Neural cell (in vitro differentiated cells): ENCODE results near the gene ANKS1A. TPM values are rescaled to one million over a fixed set of nuclear protein-coding genes. Genes with fewer than 3 reads are reported as not detected.

Experiments used
- H2AFZ ChIP-seq: fragments of 200-600, 300-800 bp; sonication (generic), shearing (Covaris generic); 2 replicates; pipeline ENCODE4 v1.6.0; 2014; ENCODE audit warnings: low read depth, mild to moderate bottlenecking, antibody characterized with exemption, low read length, moderate library complexity
- H3F3A ChIP-seq: fragments of 200-600 bp; shearing (Covaris generic); 2 replicates; pipeline ENCODE4 v1.6.1; 2016; ENCODE audit warnings: mild to moderate bottlenecking, moderate library complexity, mixed read lengths, antibody characterized with exemption, low read length; ENCODE audit not compliant: insufficient read depth, poor library complexity, severe bottlenecking
- H3K27ac ChIP-seq: fragments of 200-600, 300-800 bp; sonication (generic), shearing (Covaris generic); 2 replicates; pipeline ENCODE4 v1.5.1; 2014; ENCODE audit warnings: mild to moderate bottlenecking, low read length, moderate library complexity
- H3K27me3 ChIP-seq: fragments of 300-800, 200-600 bp; sonication (generic), shearing (Covaris generic); 2 replicates; pipeline ENCODE4 v1.6.0; 2014; ENCODE audit warnings: mild to moderate bottlenecking, low read depth, low read length, moderate library complexity; ENCODE audit not compliant: insufficient read depth
- H3K36me3 ChIP-seq: fragments of 300-800, 200-600 bp; sonication (generic), shearing (Covaris generic); 2 replicates; pipeline ENCODE4 v1.5.1; 2014; ENCODE audit warnings: mild to moderate bottlenecking, antibody characterized with exemption, low read length, moderate library complexity; ENCODE audit not compliant: insufficient read depth
- H3K4me2 ChIP-seq: fragments of 300-800, 200-600 bp; sonication (generic), shearing (Covaris generic); 2 replicates; pipeline ENCODE4 v1.6.0; 2014; ENCODE audit warnings: mild to moderate bottlenecking, low read length
- H3K4me3 ChIP-seq: fragments of 300-800, 200-600 bp; sonication (generic), shearing (Covaris generic); 2 replicates; pipeline ENCODE4 v1.5.1; 2014; ENCODE audit warnings: mild to moderate bottlenecking, low read length, moderate library complexity
- H3K79me2 ChIP-seq: fragments of 200-600 bp; shearing (Covaris generic); replicated peaks from 2 replicates; pipeline ENCODE4 v1.6.0; 2014; ENCODE audit warnings: mild to moderate bottlenecking, low read length, moderate library complexity; ENCODE audit not compliant: insufficient read depth
- H3K9ac ChIP-seq: fragments of 300-800, 200-600 bp; sonication (generic), shearing (Covaris generic); 2 replicates; pipeline ENCODE4 v1.6.1; 2016; ENCODE audit warnings: mild to moderate bottlenecking, low read length, mixed read lengths
- H3K9me2 ChIP-seq: fragments of 200-600 bp; shearing (Covaris generic); 2 replicates; pipeline ENCODE4 v1.6.1; 2016; ENCODE audit warnings: mild to moderate bottlenecking, low read length, mixed read lengths; ENCODE audit not compliant: insufficient read depth
- H3K9me3 ChIP-seq: fragments of 200-600, 300-800 bp; sonication (generic), shearing (Covaris generic); 2 replicates; pipeline ENCODE4 v1.6.1; 2016; ENCODE audit warnings: mild to moderate bottlenecking, mixed run types, low read length, moderate library complexity, mixed read lengths
- H4K20me1 ChIP-seq: fragments of 200-600 bp; shearing (Covaris generic); 2 replicates; pipeline ENCODE4 v1.6.1; 2016; ENCODE audit warnings: mild to moderate bottlenecking, mixed run types; ENCODE audit not compliant: insufficient read depth
- EP300 ChIP-seq: fragments of 450-650 bp; conservative IDR thresholded peaks from 2 replicates; pipeline ENCODE4 v1.6.1; 2014; ENCODE audit warnings: antibody characterized with exemption, mild to moderate bottlenecking, moderate library complexity; ENCODE audit not compliant: poor library complexity, severe bottlenecking
- EZH2 ChIP-seq: fragments of 200-600, 300-800 bp; shearing (Covaris generic), sonication (generic); IDR thresholded peaks from 2 replicates; pipeline ENCODE4 v1.6.1; 2014; ENCODE audit warnings: antibody characterized with exemption, low read length, borderline replicate concordance, mild to moderate bottlenecking; ENCODE audit not compliant: insufficient read depth, poor library complexity, severe bottlenecking
- MXI1 ChIP-seq: fragments of 450-650 bp; conservative IDR thresholded peaks from 2 replicates; pipeline ENCODE4 v1.6.1; 2014; ENCODE audit warnings: antibody characterized with exemption, mild to moderate bottlenecking; ENCODE audit not compliant: poor library complexity, severe bottlenecking
- POLR2AphosphoS5 ChIP-seq: IDR thresholded peaks from 2 replicates; pipeline ENCODE4 v1.6.1; 2012
- RAD21 ChIP-seq: fragments of 450-650 bp; conservative IDR thresholded peaks from 2 replicates; pipeline ENCODE4 v1.6.1; 2014; ENCODE audit warnings: antibody characterized with exemption, mild to moderate bottlenecking, moderate library complexity
- SMC3 ChIP-seq: fragments of 450-650 bp; conservative IDR thresholded peaks from 2 replicates; pipeline ENCODE4 v1.6.1; 2014; ENCODE audit warnings: antibody characterized with exemption, mild to moderate bottlenecking, moderate library complexity; ENCODE audit not compliant: poor library complexity
- TAF1 ChIP-seq: IDR thresholded peaks from 2 replicates; pipeline ENCODE4 v1.6.1; 2012; ENCODE audit warnings: low read depth
- polyA plus RNA-seq: library from polyadenylated mRNA; depleted of rRNA; stranded (reverse); fragments of >200 nt; gene quantifications from 2 replicates; pipeline ENCODE4 v1.2.3, GENCODE V29; 2014
- TF ChIP-seq, protein P1 (sequence below): fragments of 450-650 bp; IDR thresholded peaks from 2 replicates; pipeline ENCODE4 v1.5.1; 2014; ENCODE audit warnings: antibody characterized with exemption, mild to moderate bottlenecking, moderate library complexity; ENCODE audit not compliant: poor library complexity, severe bottlenecking
- TF ChIP-seq, protein P2 (sequence below): IDR thresholded peaks from 2 replicates; pipeline ENCODE4 v1.6.1; 2012; ENCODE audit warnings: borderline replicate concordance

The ANKS1A gene
- polyA plus RNA-seq, 1 donor from 2014 or later = 22.6 TPM

GRCh38 chr6:35043381-35044130, 154.5 kb downstream of the ANKS1A start:
- H2AFZ ChIP-seq = no peak overlapping the region
- H3K4me2 ChIP-seq = no peak overlapping the region
- no peak overlapping the region for H3K27ac ChIP-seq
- H3F3A ChIP-seq = no peaks in the 10 kb centered on the region
- H3K4me3 ChIP-seq = no peak overlapping the region
- no peaks in the 10 kb centered on the region for H3K9me3 ChIP-seq
- no peaks in the 10 kb centered on the region for H4K20me1 ChIP-seq
- H3K36me3 ChIP-seq = no peaks in the 10 kb centered on the region
- no peaks in the 10 kb centered on the region for H3K27me3 ChIP-seq
- no peaks in the 10 kb centered on the region for H3K9me2 ChIP-seq
- no peaks in the 10 kb centered on the region for H3K79me2 ChIP-seq
- TF ChIP-seq EP300 (no peak), POLR2AphosphoS5 (no peak), SMC3 (no peak), RAD21 (no peak), MXI1 (no peak), EZH2 (no peak), TAF1 (no peak)
- TF ChIP-seq, protein P1, sequence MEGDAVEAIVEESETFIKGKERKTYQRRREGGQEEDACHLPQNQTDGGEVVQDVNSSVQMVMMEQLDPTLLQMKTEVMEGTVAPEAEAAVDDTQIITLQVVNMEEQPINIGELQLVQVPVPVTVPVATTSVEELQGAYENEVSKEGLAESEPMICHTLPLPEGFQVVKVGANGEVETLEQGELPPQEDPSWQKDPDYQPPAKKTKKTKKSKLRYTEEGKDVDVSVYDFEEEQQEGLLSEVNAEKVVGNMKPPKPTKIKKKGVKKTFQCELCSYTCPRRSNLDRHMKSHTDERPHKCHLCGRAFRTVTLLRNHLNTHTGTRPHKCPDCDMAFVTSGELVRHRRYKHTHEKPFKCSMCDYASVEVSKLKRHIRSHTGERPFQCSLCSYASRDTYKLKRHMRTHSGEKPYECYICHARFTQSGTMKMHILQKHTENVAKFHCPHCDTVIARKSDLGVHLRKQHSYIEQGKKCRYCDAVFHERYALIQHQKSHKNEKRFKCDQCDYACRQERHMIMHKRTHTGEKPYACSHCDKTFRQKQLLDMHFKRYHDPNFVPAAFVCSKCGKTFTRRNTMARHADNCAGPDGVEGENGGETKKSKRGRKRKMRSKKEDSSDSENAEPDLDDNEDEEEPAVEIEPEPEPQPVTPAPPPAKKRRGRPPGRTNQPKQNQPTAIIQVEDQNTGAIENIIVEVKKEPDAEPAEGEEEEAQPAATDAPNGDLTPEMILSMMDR = no peak
- TF ChIP-seq, protein P2, sequence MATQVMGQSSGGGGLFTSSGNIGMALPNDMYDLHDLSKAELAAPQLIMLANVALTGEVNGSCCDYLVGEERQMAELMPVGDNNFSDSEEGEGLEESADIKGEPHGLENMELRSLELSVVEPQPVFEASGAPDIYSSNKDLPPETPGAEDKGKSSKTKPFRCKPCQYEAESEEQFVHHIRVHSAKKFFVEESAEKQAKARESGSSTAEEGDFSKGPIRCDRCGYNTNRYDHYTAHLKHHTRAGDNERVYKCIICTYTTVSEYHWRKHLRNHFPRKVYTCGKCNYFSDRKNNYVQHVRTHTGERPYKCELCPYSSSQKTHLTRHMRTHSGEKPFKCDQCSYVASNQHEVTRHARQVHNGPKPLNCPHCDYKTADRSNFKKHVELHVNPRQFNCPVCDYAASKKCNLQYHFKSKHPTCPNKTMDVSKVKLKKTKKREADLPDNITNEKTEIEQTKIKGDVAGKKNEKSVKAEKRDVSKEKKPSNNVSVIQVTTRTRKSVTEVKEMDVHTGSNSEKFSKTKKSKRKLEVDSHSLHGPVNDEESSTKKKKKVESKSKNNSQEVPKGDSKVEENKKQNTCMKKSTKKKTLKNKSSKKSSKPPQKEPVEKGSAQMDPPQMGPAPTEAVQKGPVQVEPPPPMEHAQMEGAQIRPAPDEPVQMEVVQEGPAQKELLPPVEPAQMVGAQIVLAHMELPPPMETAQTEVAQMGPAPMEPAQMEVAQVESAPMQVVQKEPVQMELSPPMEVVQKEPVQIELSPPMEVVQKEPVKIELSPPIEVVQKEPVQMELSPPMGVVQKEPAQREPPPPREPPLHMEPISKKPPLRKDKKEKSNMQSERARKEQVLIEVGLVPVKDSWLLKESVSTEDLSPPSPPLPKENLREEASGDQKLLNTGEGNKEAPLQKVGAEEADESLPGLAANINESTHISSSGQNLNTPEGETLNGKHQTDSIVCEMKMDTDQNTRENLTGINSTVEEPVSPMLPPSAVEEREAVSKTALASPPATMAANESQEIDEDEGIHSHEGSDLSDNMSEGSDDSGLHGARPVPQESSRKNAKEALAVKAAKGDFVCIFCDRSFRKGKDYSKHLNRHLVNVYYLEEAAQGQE = no peak
- H3K9ac ChIP-seq = no peak overlapping the region

DNA sequence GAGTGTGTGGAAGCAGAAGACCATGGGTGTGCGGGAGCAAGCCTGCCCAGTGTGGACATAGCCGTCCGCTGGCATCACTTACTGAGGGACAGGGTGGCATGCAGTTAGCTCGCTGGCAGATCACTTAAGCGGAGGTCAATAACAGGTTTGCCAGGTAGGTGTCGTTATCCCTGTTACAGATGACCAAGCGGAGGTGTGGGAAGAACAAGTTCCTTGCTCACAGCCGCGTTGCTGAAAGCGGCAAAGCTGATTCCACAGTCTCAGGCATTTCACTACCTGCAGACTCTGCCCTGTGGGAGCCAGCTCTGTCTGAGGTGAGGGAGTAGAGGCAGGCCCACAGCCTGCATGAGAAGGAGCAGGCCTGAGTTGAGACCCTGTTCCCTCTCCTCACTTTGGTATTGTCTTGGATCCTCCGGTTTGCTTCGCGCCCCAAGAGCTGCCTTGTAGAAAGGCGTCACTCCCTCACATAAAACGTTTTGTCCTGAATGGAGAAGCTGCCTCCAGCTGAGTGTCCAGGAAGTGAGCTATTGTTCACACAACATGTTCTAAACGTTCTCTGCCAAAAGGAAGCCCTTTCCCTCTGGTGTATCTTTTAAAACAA, 155.2 kb downstream of the ANKS1A start:
- Histone ChIP-seq H4K20me1 (no peaks in the 10 kb centered on the region), H3K79me2 (no peaks in the 10 kb centered on the region), H3K4me2 (no peak overlapping the region), H3K9ac (peak overlapping the region; percentile 21), H3K4me3 (no peak overlapping the region), H3K9me3 (no peaks in the 10 kb centered on the region), H2AFZ (no peak overlapping the region), H3F3A (no peaks in the 10 kb centered on the region), H3K27ac (no peak overlapping the region), H3K36me3 (no peaks in the 10 kb centered on the region), H3K27me3 (no peaks in the 10 kb centered on the region), H3K9me2 (no peaks in the 10 kb centered on the region)
- no peak for TF ChIP-seq TAF1
- no peak for TF ChIP-seq RAD21
